Measurements from ENCODE around the gene GIT1.

Gene GIT1

GRCh38 chr17:29589524-29590410, at the start of gene GIT1:
TSS of gene GIT1 (minus strand) at chr17:29589648. CDS start at chr17:29589378, 270 bp downstream.
- peak; percentile 45 for ATAC-seq
- TF ChIP-seq BACH2 (CRISPR knock-in tag; IDR thresholded peaks at IDR 0.05; ENCODE audit: borderline replicate concordance) (no peak), OSR1 (CRISPR knock-in tag; IDR thresholded peaks at IDR 0.05) (no peak), PATZ1 (CRISPR knock-in tag; IDR thresholded peaks at IDR 0.05; ENCODE audit: borderline replicate concordance) (no peak), ZNF565 (CRISPR knock-in tag; conservative IDR thresholded peaks at IDR 0.05; ENCODE audit: low read depth) (no peak), ZC3H10 (CRISPR knock-in tag; IDR thresholded peaks at IDR 0.05) (no peak), ISL1 (CRISPR knock-in tag; IDR thresholded peaks at IDR 0.05) (no peak), CREB5 (CRISPR knock-in tag; IDR thresholded peaks at IDR 0.05; ENCODE audit: low read depth) (no peak), TSHZ2 (CRISPR knock-in tag; IDR thresholded peaks at IDR 0.05) (no peak), ZNF70 (CRISPR knock-in tag; IDR thresholded peaks at IDR 0.05) (no peak), TCF4 (CRISPR knock-in tag; IDR thresholded peaks at IDR 0.05; ENCODE audit: borderline replicate concordance) (no peak), POU6F1 (CRISPR knock-in tag; IDR thresholded peaks at IDR 0.05; ENCODE audit: borderline replicate concordance, low read depth) (no peak), CSDC2 (CRISPR knock-in tag; IDR thresholded peaks at IDR 0.05) (no peak)

- no peak for ATAC-seq
- TF ChIP-seq CREB5 (CRISPR knock-in tag; IDR thresholded peaks at IDR 0.05; ENCODE audit: low read depth): no peak
- TF ChIP-seq TCF4 (CRISPR knock-in tag; IDR thresholded peaks at IDR 0.05; ENCODE audit: borderline replicate concordance): no peak
- TF ChIP-seq BACH2 (CRISPR knock-in tag; IDR thresholded peaks at IDR 0.05; ENCODE audit: borderline replicate concordance): no peak
- no peak for TF ChIP-seq ESRRG (CRISPR knock-in tag; IDR thresholded peaks at IDR 0.05)
- no peak for TF ChIP-seq GLIS3 (CRISPR knock-in tag; IDR thresholded peaks at IDR 0.05)
- TF ChIP-seq TSHZ2 (CRISPR knock-in tag; IDR thresholded peaks at IDR 0.05): no peak
- no peak for TF ChIP-seq RARB (CRISPR knock-in tag; IDR thresholded peaks at IDR 0.05)
- no peak for TF ChIP-seq POU6F1 (CRISPR knock-in tag; IDR thresholded peaks at IDR 0.05; ENCODE audit: borderline replicate concordance, low read depth)
- TF ChIP-seq CSRNP3 (CRISPR knock-in tag; IDR thresholded peaks at IDR 0.05): no peak
- no peak for TF ChIP-seq ZNF8 (CRISPR knock-in tag; IDR thresholded peaks at IDR 0.05)
- TF ChIP-seq ZNF565 (CRISPR knock-in tag; conservative IDR thresholded peaks at IDR 0.05; ENCODE audit: low read depth): no peak
- no peak for TF ChIP-seq PPARA (CRISPR knock-in tag; IDR thresholded peaks at IDR 0.05; ENCODE audit: borderline replicate concordance)
- no peak for TF ChIP-seq ZC3H10 (CRISPR knock-in tag; IDR thresholded peaks at IDR 0.05)
- no peak for TF ChIP-seq SNAI2 (CRISPR knock-in tag; IDR thresholded peaks at IDR 0.05)
- TF ChIP-seq OSR1 (CRISPR knock-in tag; IDR thresholded peaks at IDR 0.05): no peak
Observed at GRCh38 chr17:29633886-29634285, 44.4 kb upstream of the GIT1 start.
